ENCODE measurements around the gene FARP1.
A peak's percentile ranks its signal among the peaks of the same experiment; 100 is the strongest.

Gene FARP1

GRCh38 chr13:98141091-98141490 is 1.8 kb upstream of the FARP1 start:
- H3K4me1 ChIP-seq (ENCODE audit: low read depth, poor library complexity, severe bottlenecking), result peaks cover 17% of the 10 kb centered on the region
- H3K27me3 ChIP-seq (ENCODE audit: insufficient read depth, low read depth), result no peaks in the 10 kb centered on the region
- no peak overlapping the region for H3K4me3 ChIP-seq (IDR thresholded peaks at IDR 0.05; ENCODE audit: insufficient read depth, low read depth, low read length)
- H3K4me2 ChIP-seq, result no peak overlapping the region; the same call in 1 of the 2 replicates
- H3K79me2 ChIP-seq (ENCODE audit: insufficient read depth, low read depth), result peaks cover 24% of the 10 kb centered on the region
- H3K9ac ChIP-seq, result no peak overlapping the region; the same call in 1 of the 2 replicates
- no peak for TF ChIP-seq CTCF (conservative IDR thresholded peaks at IDR 0.05; ENCODE audit: low read depth, low read length)
- no peaks in the 10 kb centered on the region for H4K20me1 ChIP-seq (ENCODE audit: insufficient read depth)
- H3K36me3 ChIP-seq (ENCODE audit: insufficient read depth), result no peaks in the 10 kb centered on the region
- no peak overlapping the region for H3K27ac ChIP-seq
- H2AFZ ChIP-seq (ENCODE audit: low read depth), result no peak overlapping the region

- Histone ChIP-seq H3K4me3 (IDR thresholded peaks at IDR 0.05; ENCODE audit: insufficient read depth, low read depth, low read length) (no peak overlapping the region), H2AFZ (ENCODE audit: low read depth) (peak overlapping the region; percentile 66), H3K4me1 (ENCODE audit: low read depth, poor library complexity, severe bottlenecking) (peaks cover 24% of the 10 kb centered on the region), H3K4me2 (peak overlapping the region; percentile 70), H3K27me3 (ENCODE audit: insufficient read depth, low read depth) (no peaks in the 10 kb centered on the region), H4K20me1 (ENCODE audit: insufficient read depth) (no peaks in the 10 kb centered on the region), H3K9ac (peak overlapping the region; percentile 84), H3K79me2 (ENCODE audit: insufficient read depth, low read depth) (peaks cover 31% of the 10 kb centered on the region), H3K27ac (peak overlapping the region; percentile 70), H3K36me3 (ENCODE audit: insufficient read depth) (no peaks in the 10 kb centered on the region)
- TF ChIP-seq CTCF (conservative IDR thresholded peaks at IDR 0.05; ENCODE audit: low read depth, low read length), result no peak
Observed at GRCh38 chr13:98141509-98142379, 1.1 kb upstream of the FARP1 start.

DNA sequence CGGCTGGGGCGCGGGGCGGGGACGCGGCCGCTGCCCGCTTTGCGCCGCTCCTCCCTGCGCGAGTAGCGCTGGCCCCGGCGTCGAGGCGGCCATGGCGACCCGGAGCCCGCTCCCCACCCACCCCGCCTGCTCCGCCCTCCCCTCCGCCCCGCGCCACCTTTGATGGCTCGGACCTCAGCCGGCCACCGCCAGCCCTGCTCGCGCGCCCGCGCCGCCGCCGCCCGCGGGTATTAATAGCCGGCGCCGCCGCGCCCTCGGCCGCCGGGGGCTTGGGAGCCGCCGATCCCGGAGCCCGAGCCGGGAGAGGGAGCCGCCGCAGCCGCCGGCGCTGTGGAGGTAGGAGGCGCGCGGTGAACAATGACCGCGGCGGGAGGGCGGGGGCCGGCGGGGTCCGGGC is 261 bp downstream of the FARP1 start:
- no peaks in the 10 kb centered on the region for H4K20me1 ChIP-seq (ENCODE audit: insufficient read depth)

DNA sequence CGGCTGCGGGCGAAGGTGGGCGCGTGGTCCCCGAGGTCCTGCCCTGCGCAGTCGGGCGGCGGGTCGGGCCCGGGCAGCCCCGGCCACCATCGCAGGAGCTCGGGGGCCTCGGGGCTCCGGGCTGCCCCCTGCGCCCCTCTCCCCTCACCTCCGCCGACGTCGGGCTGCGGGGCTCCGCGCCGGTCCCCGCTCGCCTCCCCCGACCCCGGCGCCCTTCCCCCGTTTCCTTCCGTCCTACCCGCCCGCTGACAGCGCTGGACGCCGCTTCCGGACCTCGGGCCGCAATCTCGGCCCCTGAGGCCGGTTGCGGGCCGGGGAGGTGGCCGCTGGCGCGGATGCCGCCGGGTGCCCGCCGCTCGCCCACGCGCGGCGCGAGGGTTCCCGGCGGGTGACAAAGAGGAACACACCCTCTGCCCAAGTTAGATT is 720 bp downstream of the FARP1 start:
- peak overlapping the region; percentile 79 for H3K9ac ChIP-seq
- peak overlapping the region; percentile 96 for H3K4me2 ChIP-seq
- H3K27me3 ChIP-seq (ENCODE audit: insufficient read depth, low read depth), result no peaks in the 10 kb centered on the region
- peak overlapping the region; percentile 8; the same call in 1 of the 2 replicates for H2AFZ ChIP-seq (ENCODE audit: low read depth)
- H3K4me3 ChIP-seq (IDR thresholded peaks at IDR 0.05; ENCODE audit: insufficient read depth, low read depth, low read length), result no peak overlapping the region
- peaks cover 49% of the 10 kb centered on the region for H3K79me2 ChIP-seq (ENCODE audit: insufficient read depth, low read depth)
- peak overlapping the region; percentile 63 for H3K27ac ChIP-seq
- no peaks in the 10 kb centered on the region for H4K20me1 ChIP-seq (ENCODE audit: insufficient read depth)
- H3K4me1 ChIP-seq (ENCODE audit: low read depth, poor library complexity, severe bottlenecking), result peaks cover 43% of the 10 kb centered on the region
- no peak for TF ChIP-seq CTCF (conservative IDR thresholded peaks at IDR 0.05; ENCODE audit: low read depth, low read length)
- H3K36me3 ChIP-seq (ENCODE audit: insufficient read depth), result no peaks in the 10 kb centered on the region

More for the DNA sequence above, 261 bp downstream of the FARP1 start:
- Histone ChIP-seq H3K9ac (peak overlapping the region; percentile 79; the same call in 1 of the 2 replicates), H3K4me1 (ENCODE audit: low read depth, poor library complexity, severe bottlenecking) (peaks cover 38% of the 10 kb centered on the region), H3K27me3 (ENCODE audit: insufficient read depth, low read depth) (no peaks in the 10 kb centered on the region), H3K4me3 (IDR thresholded peaks at IDR 0.05; ENCODE audit: insufficient read depth, low read depth, low read length) (no peak overlapping the region), H3K79me2 (ENCODE audit: insufficient read depth, low read depth) (peaks cover 45% of the 10 kb centered on the region), H3K4me2 (no peak overlapping the region), H3K36me3 (ENCODE audit: insufficient read depth) (no peaks in the 10 kb centered on the region), H2AFZ (ENCODE audit: low read depth) (no peak overlapping the region; the same call in 1 of the 2 replicates), H3K27ac (0 out of 2 replicates have a peak overlapping the region, but pooled peaks have one; percentile 63)
- no peak for TF ChIP-seq CTCF (conservative IDR thresholded peaks at IDR 0.05; ENCODE audit: low read depth, low read length)
